ENCODE results near the gene AASDHPPT.

Gene AASDHPPT

GRCh38 chr11:106031936-106032335 lies 45.5 kb upstream of the AASDHPPT start:
- Histone ChIP-seq H3K79me2 (ENCODE audit: insufficient read depth, low read length) (no peaks in the 10 kb centered on the region), H3K27ac (ENCODE audit: low read depth, low read length) (no peak overlapping the region)
- TF ChIP-seq CTCF (IDR thresholded peaks at IDR 0.05; ENCODE audit: insufficient read depth, low read length, poor library complexity, severe bottlenecking) (no peak), EZH2phosphoT487 (conservative IDR thresholded peaks at IDR 0.05; ENCODE audit: low read length) (no peak)

GRCh38 chr11:106032861-106033260 lies 44.6 kb upstream of the AASDHPPT start:
- Histone ChIP-seq H3K4me3 (ENCODE audit: insufficient read depth, low read length, poor library complexity, severe bottlenecking) (no peak overlapping the region), H3K9me2 (replicated peaks; ENCODE audit: insufficient read depth, low read length) (no peaks in the 10 kb centered on the region), H3K27me3 (ENCODE audit: low read length) (no peaks in the 10 kb centered on the region), H3F3A (ENCODE audit: insufficient read depth) (no peaks in the 10 kb centered on the region), H3K9ac (ENCODE audit: low read length) (no peak overlapping the region), H3K36me3 (ENCODE audit: low read length) (no peaks in the 10 kb centered on the region), H3K79me2 (ENCODE audit: insufficient read depth, low read length) (no peaks in the 10 kb centered on the region), H2AFZ (ENCODE audit: low read depth, low read length, severe bottlenecking) (no peak overlapping the region), H4K20me1 (ENCODE audit: low read depth, low read length) (no peaks in the 10 kb centered on the region), H3K27ac (ENCODE audit: low read depth, low read length) (no peak overlapping the region), H3K4me2 (ENCODE audit: low read depth, low read length, poor library complexity, severe bottlenecking) (no peak overlapping the region), H3K9me3 (ENCODE audit: insufficient read depth, low read length) (no peaks in the 10 kb centered on the region)
- TF ChIP-seq CTCF (IDR thresholded peaks at IDR 0.05; ENCODE audit: insufficient read depth, low read length, poor library complexity, severe bottlenecking) (no peak), EZH2phosphoT487 (conservative IDR thresholded peaks at IDR 0.05; ENCODE audit: low read length) (no peak)

More at GRCh38 chr11:106031936-106032335, 45.5 kb upstream of the AASDHPPT start:
- Histone ChIP-seq H3K9me2 (replicated peaks; ENCODE audit: insufficient read depth, low read length) (no peaks in the 10 kb centered on the region), H3K27me3 (ENCODE audit: low read length) (no peaks in the 10 kb centered on the region), H3F3A (ENCODE audit: insufficient read depth) (no peaks in the 10 kb centered on the region), H3K4me2 (ENCODE audit: low read depth, low read length, poor library complexity, severe bottlenecking) (no peak overlapping the region), H3K9ac (ENCODE audit: low read length) (no peak overlapping the region), H3K36me3 (ENCODE audit: low read length) (no peaks in the 10 kb centered on the region), H3K9me3 (ENCODE audit: insufficient read depth, low read length) (no peaks in the 10 kb centered on the region), H3K4me3 (ENCODE audit: insufficient read depth, low read length, poor library complexity, severe bottlenecking) (no peak overlapping the region), H2AFZ (ENCODE audit: low read depth, low read length, severe bottlenecking) (no peak overlapping the region), H4K20me1 (ENCODE audit: low read depth, low read length) (no peaks in the 10 kb centered on the region)

GRCh38 chr11:106043540-106043939 lies 33.9 kb upstream of the AASDHPPT start:
- Histone ChIP-seq H2AFZ (ENCODE audit: low read depth, low read length, severe bottlenecking) (no peak overlapping the region), H3K27me3 (ENCODE audit: low read length) (no peaks in the 10 kb centered on the region), H3K79me2 (ENCODE audit: insufficient read depth, low read length) (no peaks in the 10 kb centered on the region), H3K4me3 (ENCODE audit: insufficient read depth, low read length, poor library complexity, severe bottlenecking) (no peak overlapping the region), H4K20me1 (ENCODE audit: low read depth, low read length) (no peaks in the 10 kb centered on the region), H3K27ac (ENCODE audit: low read depth, low read length) (no peak overlapping the region), H3K4me2 (ENCODE audit: low read depth, low read length, poor library complexity, severe bottlenecking) (no peak overlapping the region), H3F3A (ENCODE audit: insufficient read depth) (no peaks in the 10 kb centered on the region), H3K9me3 (ENCODE audit: insufficient read depth, low read length) (no peaks in the 10 kb centered on the region), H3K9me2 (replicated peaks; ENCODE audit: insufficient read depth, low read length) (no peaks in the 10 kb centered on the region), H3K36me3 (ENCODE audit: low read length) (no peaks in the 10 kb centered on the region), H3K9ac (ENCODE audit: low read length) (no peak overlapping the region)
- TF ChIP-seq EZH2phosphoT487 (conservative IDR thresholded peaks at IDR 0.05; ENCODE audit: low read length) (no peak), CTCF (IDR thresholded peaks at IDR 0.05; ENCODE audit: insufficient read depth, low read length, poor library complexity, severe bottlenecking) (no peak)

All from SU-DHL-6 (cell line).